Colonic mucosa (tissue), 4 donors: ENCODE data around the gene KLHL5. TPM values are rescaled to one million over a fixed set of nuclear protein-coding genes. Genes with fewer than 3 reads are reported as not detected.

Experiments used
- DNase-seq: peaks from one replicate; pipeline ENCODE4 v3.0.0-alpha.2; 2020
- H3K27ac ChIP-seq: fragments of 200-600 bp; one replicate; pipeline ENCODE4 v1.8.0; 2021
- H3K27me3 ChIP-seq: fragments of 200-600 bp; one replicate; pipeline ENCODE4 v1.8.0; 2021
- H3K36me3 ChIP-seq: fragments of 200-600 bp; one replicate; pipeline ENCODE4 v1.8.0; 2021
- H3K4me1 ChIP-seq: fragments of 200-600 bp; one replicate; pipeline ENCODE4 v1.8.0; 2021; ENCODE audit warnings: mild to moderate bottlenecking
- H3K4me3 ChIP-seq: fragments of 200-600 bp; one replicate; pipeline ENCODE4 v1.8.0; 2021
- H3K9ac ChIP-seq, 2 donors: one replicate each; pipeline ENCODE4 v1.7.0; 2013; ENCODE audit warnings: control low read depth in 2 of 2, low read depth in 2 of 2, low read length in 2 of 2
- H3K9me3 ChIP-seq: fragments of 200-600 bp; one replicate; pipeline ENCODE4 v1.8.0; 2021
- CTCF ChIP-seq: fragments of 200-600 bp; IDR thresholded peaks from one replicate; pipeline ENCODE4 v1.8.0; 2022; ENCODE audit warnings: antibody characterized with exemption, mild to moderate bottlenecking
- intact Hi-C: fragments of 100-400 bp; cut with DNase I; formaldehyde crosslinking; loops from one replicate; pipeline ENCODE4 v1.14.1; 2022
- total RNA-seq, 2 donors: library from RNA; stranded (reverse); fragmentation: NEBNext Ultra II Directional in 1 of 2; extraction: Animal tissue kit (Norgen Biotek cat#: 25700) in 1 of 2; gene quantifications; one replicate each; pipeline ENCODE4 v1.2.1, GENCODE V29; 2021
- donor health status: healthy.
- donor health status: DM: no; HTN: no; CAD: no.
- donor health status: DM: no; HTN: no; CAD: no.

Gene KLHL5
- total RNA-seq, 2 donors from 2014 or later, result 2.6 to 19.1 TPM

GRCh38 chr4:39044364-39044955, 17.6 kb upstream of the KLHL5 start:
- H3K36me3 ChIP-seq, result no peaks in the 10 kb centered on the region
- H3K9me3 ChIP-seq, result no peaks in the 10 kb centered on the region
- TF ChIP-seq CTCF, result no peak
- peak overlapping the region in 1 of 2 donors; percentile 73 for H3K9ac ChIP-seq
- H3K27me3 ChIP-seq, result no peaks in the 10 kb centered on the region
- H3K4me1 ChIP-seq, result no peaks in the 10 kb centered on the region
- peak overlapping the region; percentile 81 for H3K27ac ChIP-seq
- H3K4me3 ChIP-seq, result peak overlapping the region; percentile 59
- intact Hi-C loops, result no loop called here
- DNase-seq, result peak; percentile 88

GRCh38 chr4:39044956-39045826, 16.8 kb upstream of the KLHL5 start:
- DNase-seq, result no peak
- no peaks in the 10 kb centered on the region for H3K9me3 ChIP-seq
- H3K4me3 ChIP-seq, result peak overlapping the region; percentile 59
- intact Hi-C loops, result no loop called here
- no peaks in the 10 kb centered on the region for H3K4me1 ChIP-seq
- H3K36me3 ChIP-seq, result no peaks in the 10 kb centered on the region
- H3K27me3 ChIP-seq, result no peaks in the 10 kb centered on the region
- no peak for TF ChIP-seq CTCF
- peak overlapping the region; percentile 81 for H3K27ac ChIP-seq
- H3K9ac ChIP-seq, result peak overlapping the region; percentile 12 to 73

GRCh38 chr4:39045827-39046221, 16.2 kb upstream of the KLHL5 start:
- H3K4me3 ChIP-seq, result peak overlapping the region; percentile 59
- no peaks in the 10 kb centered on the region for H3K9me3 ChIP-seq
- no peak for TF ChIP-seq CTCF
- H3K27me3 ChIP-seq, result no peaks in the 10 kb centered on the region
- no peak for DNase-seq
- no peaks in the 10 kb centered on the region for H3K36me3 ChIP-seq
- intact Hi-C loops, result no loop called here
- peak overlapping the region; percentile 81 for H3K27ac ChIP-seq
- no peak overlapping the region for H3K9ac ChIP-seq
- H3K4me1 ChIP-seq, result no peaks in the 10 kb centered on the region

GRCh38 chr4:39046249-39046648, 15.8 kb upstream of the KLHL5 start:
- no peak for TF ChIP-seq CTCF
- intact Hi-C loops, result no loop called here
- no peaks in the 10 kb centered on the region for H3K9me3 ChIP-seq
- DNase-seq, result no peak
- H3K4me1 ChIP-seq, result no peaks in the 10 kb centered on the region
- H3K9ac ChIP-seq, result no peak overlapping the region
- peak overlapping the region; percentile 81 for H3K27ac ChIP-seq
- no peaks in the 10 kb centered on the region for H3K36me3 ChIP-seq
- no peak overlapping the region for H3K4me3 ChIP-seq
- H3K27me3 ChIP-seq, result no peaks in the 10 kb centered on the region

- DNase-seq, result no peak
- TF ChIP-seq CTCF, result no peak
- no peak overlapping the region for H3K9ac ChIP-seq
- H3K4me1 ChIP-seq, result no peaks in the 10 kb centered on the region
- H3K27ac ChIP-seq, result no peak overlapping the region
- intact Hi-C loops, result no loop called here
- no peaks in the 10 kb centered on the region for H3K36me3 ChIP-seq
- no peaks in the 10 kb centered on the region for H3K27me3 ChIP-seq
- no peak overlapping the region for H3K4me3 ChIP-seq
- H3K9me3 ChIP-seq, result no peaks in the 10 kb centered on the region
Observed at GRCh38 chr4:39047681-39048080, 14.4 kb upstream of the KLHL5 start.
